Stimulated activated CD4-positive, alpha-beta T cell treated with anti-CD3 and anti-CD28 coated beads, Interleukin-15, amount 100 ng/mL, for 48 hours (primary cell): ENCODE data around the gene IFT80.
"Not testable (repeated sequence)": the region's sequence is repeated elsewhere in the genome, so short reads cannot be mapped to it uniquely, and the experiment has no call there.

Experiments used
- DNase-seq, 2 donors: peaks; one replicate each; pipeline ENCODE4 v3.0.0-alpha.2; 2020; ENCODE audit warnings: low read depth in 2 of 2

IFT80 gene

GRCh38 chr3:160278210-160278609 is 120.8 kb downstream of the IFT80 start:
- no peak for DNase-seq

- no peak for DNase-seq
Observed at GRCh38 chr3:160265088-160265487, 133.9 kb downstream of the IFT80 start.

- DNase-seq, result no peak
Observed at GRCh38 chr3:160260587-160261270, 138.3 kb downstream of the IFT80 start.

GRCh38 chr3:160259589-160259988 is 139.4 kb downstream of the IFT80 start:
- no peak for DNase-seq

GRCh38 chr3:160257606-160258005 is 141.4 kb downstream of the IFT80 start:
- DNase-seq, result no peak

GRCh38 chr3:160253298-160253697 is 145.7 kb downstream of the IFT80 start:
- DNase-seq, result no peak

- DNase-seq, result no peak
Observed at GRCh38 chr3:160247766-160248165, 151.3 kb downstream of the IFT80 start.

- DNase-seq, result no peak
Observed at GRCh38 chr3:160245261-160245800, 153.7 kb downstream of the IFT80 start.

GRCh38 chr3:160240719-160241118 is 158.3 kb downstream of the IFT80 start:
- DNase-seq, result not testable (repeated sequence)

GRCh38 chr3:160232014-160232413 is 167.0 kb downstream of the IFT80 start:
- no peak for DNase-seq

- DNase-seq, result no peak
Observed at GRCh38 chr3:160227419-160227818, 171.6 kb downstream of the IFT80 start.

GRCh38 chr3:160226026-160226907 is 172.8 kb downstream of the IFT80 start:
- no peak for DNase-seq

- DNase-seq, result peak; percentile 21 to 34
Observed at GRCh38 chr3:160225176-160226025, 173.6 kb downstream of the IFT80 start, which contains the start of gene C3orf80. Gene C3orf80, plus strand, starts transcription at chr3:160225422. Its CDS starts 214 bp downstream, at chr3:160225636.

- no peak for DNase-seq
Observed at GRCh38 chr3:160224811-160225175, 174.2 kb downstream of the IFT80 start.

GRCh38 chr3:160224256-160224655 is 174.8 kb downstream of the IFT80 start:
- no peak for DNase-seq

GRCh38 chr3:160221019-160221418 is 178.0 kb downstream of the IFT80 start:
- no peak for DNase-seq

- no peak for DNase-seq
Observed at GRCh38 chr3:160220038-160220437, 179.0 kb downstream of the IFT80 start.

- no peak for DNase-seq
Observed at GRCh38 chr3:160218136-160218535, 180.9 kb downstream of the IFT80 start.

- no peak for DNase-seq
Observed at GRCh38 chr3:160217675-160218074, 181.3 kb downstream of the IFT80 start.

GRCh38 chr3:160213191-160213590 is 185.8 kb downstream of the IFT80 start:
- no peak for DNase-seq

- no peak for DNase-seq
Observed at GRCh38 chr3:160210799-160211221, 188.2 kb downstream of the IFT80 start.

GRCh38 chr3:160210341-160210740 is 188.7 kb downstream of the IFT80 start:
- no peak for DNase-seq
